Measurements from ENCODE around the gene OR5B12. TPM values are rescaled to one million over a fixed set of nuclear protein-coding genes. Genes with fewer than 3 reads are reported as not detected.

OR5B12 gene
- total RNA-seq (2014; rRNA removed; shearing (Covaris generic)): 0.18 TPM in 1 of 2 replicates, not detected in the other

DNA sequence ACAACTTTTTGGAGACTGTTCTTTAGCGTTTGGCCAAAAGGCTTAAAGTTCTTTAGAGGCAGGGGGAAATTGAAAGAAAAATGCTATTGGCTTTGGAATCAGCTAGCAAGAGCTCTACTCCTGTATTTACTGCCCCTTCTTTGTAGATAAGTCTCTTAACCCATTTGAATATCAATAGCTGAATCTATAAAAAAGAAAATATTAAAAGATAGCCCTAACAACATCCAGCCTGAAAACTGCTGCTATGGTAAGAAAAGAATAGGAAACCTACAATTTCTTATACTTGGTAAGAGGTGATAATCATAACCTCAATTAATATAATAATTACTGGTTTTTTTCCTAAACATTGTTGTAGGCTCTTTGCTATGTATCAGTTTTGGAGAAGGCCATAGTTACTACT is at the start of gene OR5B12:
TSS of gene OR5B12 (minus strand) at position 101 of the 400 bp plus-strand sequence. CDS start 2,085 bp downstream, outside the sequence.
- Histone ChIP-seq H3K36me3 (replicated peaks; ENCODE audit: control insufficient read depth, insufficient read depth, low read length) (no peaks in the 10 kb centered on the region), H3K4me3 (ENCODE audit: insufficient read depth, low read depth, low read length) (no peak within 1 kb of the TSS), H3K27me3 (ENCODE audit: control insufficient read depth, insufficient read depth, low read length) (no peaks in the 10 kb centered on the region)
- DNase-seq: no peak

GRCh38 chr11:58490827-58491226 is 48.8 kb upstream of the OR5B12 start:
- H3K27me3 ChIP-seq (ENCODE audit: control insufficient read depth, insufficient read depth, low read length): no peaks in the 10 kb centered on the region
- no peaks in the 10 kb centered on the region for H3K36me3 ChIP-seq (replicated peaks; ENCODE audit: control insufficient read depth, insufficient read depth, low read length)
- no peak overlapping the region for H3K4me3 ChIP-seq (ENCODE audit: insufficient read depth, low read depth, low read length)
- DNase-seq: no peak

- DNase-seq: no peak
- Histone ChIP-seq H3K27me3 (ENCODE audit: control insufficient read depth, insufficient read depth, low read length) (no peaks in the 10 kb centered on the region), H3K4me3 (ENCODE audit: insufficient read depth, low read depth, low read length) (no peak overlapping the region), H3K36me3 (replicated peaks; ENCODE audit: control insufficient read depth, insufficient read depth, low read length) (no peaks in the 10 kb centered on the region)
Observed at GRCh38 chr11:58487170-58487569, 45.1 kb upstream of the OR5B12 start.

DNA sequence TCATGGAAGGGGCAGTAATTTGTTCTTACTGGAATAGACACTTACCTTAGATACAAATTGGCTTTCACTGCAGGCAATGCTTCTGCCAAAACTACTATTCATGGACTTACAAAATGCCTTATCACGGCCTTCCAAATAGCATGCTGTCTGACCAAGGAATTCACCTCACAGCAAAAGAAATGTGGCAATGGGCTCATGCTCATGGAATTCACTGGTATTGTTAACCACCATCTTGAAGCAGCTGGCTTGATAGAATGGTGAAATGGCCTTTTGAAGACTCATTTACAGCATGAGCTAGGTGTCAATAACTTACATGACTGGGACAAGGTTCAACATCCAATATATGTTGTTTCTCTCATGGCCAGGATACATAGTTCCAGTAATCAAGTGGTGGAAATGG is 43.9 kb upstream of the OR5B12 start:
- Histone ChIP-seq H3K27me3 (ENCODE audit: control insufficient read depth, insufficient read depth, low read length) (no peaks in the 10 kb centered on the region), H3K4me3 (ENCODE audit: insufficient read depth, low read depth, low read length) (no peak overlapping the region), H3K36me3 (replicated peaks; ENCODE audit: control insufficient read depth, insufficient read depth, low read length) (no peaks in the 10 kb centered on the region)
- DNase-seq: no peak

GRCh38 chr11:58471892-58472291 is 29.9 kb upstream of the OR5B12 start:
- no peak for DNase-seq
- H3K4me3 ChIP-seq (ENCODE audit: insufficient read depth, low read depth, low read length): no peak overlapping the region

DNA sequence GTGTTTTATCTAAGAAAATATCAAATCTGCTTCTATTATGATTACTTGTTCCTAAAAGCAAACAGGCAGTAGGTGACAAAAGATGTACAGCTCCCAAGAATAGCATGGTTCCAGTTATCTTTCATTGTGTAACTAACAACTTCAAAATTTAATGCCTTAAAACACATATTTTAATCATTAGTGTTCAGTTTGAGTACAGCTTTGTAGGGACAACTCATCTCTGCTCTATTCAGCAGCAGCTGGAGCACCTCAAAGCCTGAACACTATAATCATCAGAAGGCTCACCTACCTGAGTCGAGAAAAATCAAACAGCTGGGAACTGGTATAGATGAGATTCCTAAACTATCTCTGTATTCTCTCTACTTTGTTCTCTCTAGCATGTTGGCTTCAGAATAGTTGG is 24.3 kb upstream of the OR5B12 start:
- no peaks in the 10 kb centered on the region for H3K36me3 ChIP-seq (replicated peaks; ENCODE audit: control insufficient read depth, insufficient read depth, low read length)
- DNase-seq: no peak
- H3K27me3 ChIP-seq (ENCODE audit: control insufficient read depth, insufficient read depth, low read length): no peaks in the 10 kb centered on the region
- no peak overlapping the region for H3K4me3 ChIP-seq (ENCODE audit: insufficient read depth, low read depth, low read length)

More at GRCh38 chr11:58471892-58472291, 29.9 kb upstream of the OR5B12 start:
- no peaks in the 10 kb centered on the region for H3K27me3 ChIP-seq (ENCODE audit: control insufficient read depth, insufficient read depth, low read length)
- no peaks in the 10 kb centered on the region for H3K36me3 ChIP-seq (replicated peaks; ENCODE audit: control insufficient read depth, insufficient read depth, low read length)

GRCh38 chr11:58465690-58466089 is 23.7 kb upstream of the OR5B12 start:
- DNase-seq: no peak
- Histone ChIP-seq H3K4me3 (ENCODE audit: insufficient read depth, low read depth, low read length) (no peak overlapping the region), H3K36me3 (replicated peaks; ENCODE audit: control insufficient read depth, insufficient read depth, low read length) (no peaks in the 10 kb centered on the region), H3K27me3 (ENCODE audit: control insufficient read depth, insufficient read depth, low read length) (no peaks in the 10 kb centered on the region)

- Histone ChIP-seq H3K4me3 (ENCODE audit: insufficient read depth, low read depth, low read length) (no peak overlapping the region), H3K36me3 (replicated peaks; ENCODE audit: control insufficient read depth, insufficient read depth, low read length) (no peaks in the 10 kb centered on the region), H3K27me3 (ENCODE audit: control insufficient read depth, insufficient read depth, low read length) (no peaks in the 10 kb centered on the region)
- DNase-seq: no peak
Observed at GRCh38 chr11:58451585-58451984, 9.5 kb upstream of the OR5B12 start.

GRCh38 chr11:58446294-58446693 is 4.3 kb upstream of the OR5B12 start:
- DNase-seq: no peak
- no peaks in the 10 kb centered on the region for H3K27me3 ChIP-seq (ENCODE audit: control insufficient read depth, insufficient read depth, low read length)
- no peak overlapping the region for H3K4me3 ChIP-seq (ENCODE audit: insufficient read depth, low read depth, low read length)
- H3K36me3 ChIP-seq (replicated peaks; ENCODE audit: control insufficient read depth, insufficient read depth, low read length): no peaks in the 10 kb centered on the region

DNA sequence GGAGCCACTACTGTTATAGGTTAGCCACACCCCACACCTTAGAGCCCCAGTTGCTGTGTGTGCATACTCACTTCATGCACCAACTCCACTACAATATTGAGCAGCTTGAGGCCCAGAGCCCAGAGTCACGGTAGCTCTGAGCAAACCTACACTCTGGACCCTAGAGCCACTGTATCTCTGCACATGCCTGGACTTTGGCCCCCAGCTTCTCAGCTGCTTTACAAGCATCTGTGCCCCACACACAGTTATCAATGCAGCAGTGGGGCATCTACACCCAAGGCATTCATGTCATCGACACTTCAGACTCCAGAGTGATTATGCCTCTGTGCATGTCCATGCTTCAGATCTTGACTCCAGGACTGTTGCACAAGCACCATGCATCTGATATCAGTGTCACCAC is 2.3 kb upstream of the OR5B12 start:
- DNase-seq: no peak
- Histone ChIP-seq H3K27me3 (ENCODE audit: control insufficient read depth, insufficient read depth, low read length) (no peaks in the 10 kb centered on the region), H3K4me3 (ENCODE audit: insufficient read depth, low read depth, low read length) (no peak overlapping the region), H3K36me3 (replicated peaks; ENCODE audit: control insufficient read depth, insufficient read depth, low read length) (no peaks in the 10 kb centered on the region)

GRCh38 chr11:58438486-58438885 is 3.5 kb downstream of the OR5B12 start:
- H3K4me3 ChIP-seq (ENCODE audit: insufficient read depth, low read depth, low read length): no peak overlapping the region
- no peak for DNase-seq
- H3K27me3 ChIP-seq (ENCODE audit: control insufficient read depth, insufficient read depth, low read length): no peaks in the 10 kb centered on the region
- H3K36me3 ChIP-seq (replicated peaks; ENCODE audit: control insufficient read depth, insufficient read depth, low read length): no peaks in the 10 kb centered on the region

DNA sequence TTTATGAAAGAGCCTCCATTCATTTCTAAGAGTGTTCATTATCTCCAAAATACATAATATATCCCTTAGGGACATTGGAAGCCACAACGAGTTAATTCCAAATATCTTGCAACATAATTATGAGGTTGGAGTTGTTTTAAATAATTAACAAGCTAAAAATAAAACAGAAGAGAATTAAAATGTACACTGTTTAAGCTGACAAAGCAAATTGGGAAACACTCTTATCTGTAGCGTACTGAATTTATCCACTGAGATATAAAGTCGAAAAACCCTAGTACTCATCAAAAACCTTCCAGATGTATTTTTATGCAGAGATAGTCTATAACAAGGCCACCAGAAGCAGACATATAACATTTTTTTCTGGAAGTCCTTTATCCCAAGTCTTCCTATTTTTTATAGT is 7.8 kb downstream of the OR5B12 start:
- DNase-seq: no peak
- Histone ChIP-seq H3K4me3 (ENCODE audit: insufficient read depth, low read depth, low read length) (no peak overlapping the region), H3K27me3 (ENCODE audit: control insufficient read depth, insufficient read depth, low read length) (no peaks in the 10 kb centered on the region), H3K36me3 (replicated peaks; ENCODE audit: control insufficient read depth, insufficient read depth, low read length) (no peaks in the 10 kb centered on the region)

DNA sequence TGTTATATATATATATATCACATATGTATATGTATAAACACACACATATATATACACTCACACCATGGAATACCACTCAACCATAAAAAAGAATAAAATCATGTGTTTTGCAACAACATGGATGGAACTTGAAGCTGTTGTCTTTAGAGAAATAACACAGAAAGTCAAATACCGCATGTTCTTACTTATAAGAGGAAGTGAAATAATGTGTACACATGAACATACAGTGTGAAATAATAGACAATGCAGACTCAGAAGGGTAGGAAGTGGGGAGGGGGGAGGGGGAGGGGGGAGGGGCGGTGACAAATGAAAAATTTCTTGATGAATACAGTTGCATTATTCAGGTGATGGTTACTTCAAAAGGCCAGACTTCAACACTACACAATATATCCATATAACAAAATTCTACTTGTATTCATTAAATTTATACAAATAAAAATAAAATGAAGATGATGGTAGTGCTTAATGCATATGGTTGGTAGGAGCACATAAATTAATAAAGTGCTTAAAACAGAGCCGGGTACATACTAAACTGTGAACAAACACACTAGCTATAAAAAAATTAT is 8.3 kb downstream of the OR5B12 start:
- H3K4me3 ChIP-seq (ENCODE audit: insufficient read depth, low read depth, low read length): no peak overlapping the region
- no peaks in the 10 kb centered on the region for H3K27me3 ChIP-seq (ENCODE audit: control insufficient read depth, insufficient read depth, low read length)
- H3K36me3 ChIP-seq (replicated peaks; ENCODE audit: control insufficient read depth, insufficient read depth, low read length): no peaks in the 10 kb centered on the region
- no peak for DNase-seq

- no peak for DNase-seq
- Histone ChIP-seq H3K36me3 (replicated peaks; ENCODE audit: control insufficient read depth, insufficient read depth, low read length) (no peaks in the 10 kb centered on the region), H3K27me3 (ENCODE audit: control insufficient read depth, insufficient read depth, low read length) (no peaks in the 10 kb centered on the region), H3K4me3 (ENCODE audit: insufficient read depth, low read depth, low read length) (no peak overlapping the region)
Observed at GRCh38 chr11:58429273-58429672, 12.8 kb downstream of the OR5B12 start.

- H3K27me3 ChIP-seq (ENCODE audit: control insufficient read depth, insufficient read depth, low read length): no peaks in the 10 kb centered on the region
- no peaks in the 10 kb centered on the region for H3K36me3 ChIP-seq (replicated peaks; ENCODE audit: control insufficient read depth, insufficient read depth, low read length)
- H3K4me3 ChIP-seq (ENCODE audit: insufficient read depth, low read depth, low read length): no peak within 1 kb of the TSS
- no peak for DNase-seq
Observed at GRCh38 chr11:58428021-58428420, 14.0 kb downstream of the OR5B12 start, which contains the start of gene OR5B2. TSS of gene OR5B2 (minus strand) at chr11:58428121. CDS start at chr11:58423261, 4,860 bp downstream.

DNA sequence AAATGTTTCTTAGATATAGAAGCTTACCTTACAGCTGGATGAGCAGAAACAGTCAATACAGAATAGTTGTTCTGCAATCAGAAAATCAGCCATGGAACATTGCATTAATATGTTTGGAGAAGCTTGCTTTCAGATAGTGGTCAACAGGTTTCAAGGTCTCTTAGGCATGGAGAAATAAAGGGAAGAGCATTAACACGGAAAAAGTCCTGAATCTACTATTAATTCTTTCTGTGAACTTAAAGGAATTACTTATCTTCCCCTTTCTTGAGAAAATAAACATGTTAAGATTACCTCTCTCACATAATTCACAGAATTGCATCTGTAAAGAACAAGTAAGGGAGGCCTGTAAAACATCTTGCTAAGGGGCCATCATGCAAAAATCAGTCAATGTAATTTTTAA is 35.3 kb downstream of the OR5B12 start, which contains the start of gene OR5B3:
TSS of gene OR5B3 (minus strand) at position 101 of the 400 bp plus-strand sequence. CDS start 3,465 bp downstream, outside the sequence.
- DNase-seq: no peak
- Histone ChIP-seq H3K27me3 (ENCODE audit: control insufficient read depth, insufficient read depth, low read length) (no peaks in the 10 kb centered on the region), H3K4me3 (ENCODE audit: insufficient read depth, low read depth, low read length) (no peak within 1 kb of the TSS), H3K36me3 (replicated peaks; ENCODE audit: control insufficient read depth, insufficient read depth, low read length) (no peaks in the 10 kb centered on the region)
